ENCODE measurements around the gene FCHO1.

- TF ChIP-seq CTCF (optimal IDR thresholded peaks at IDR 0.05 in 1 of 3, IDR thresholded peaks at IDR 0.05 in 1 of 3, conservative IDR thresholded peaks at IDR 0.05 in 1 of 3; ENCODE audit: extremely low read depth in 1 of 3, insufficient read depth in 2 of 3, low read length in 3 of 3): no peak
- TF ChIP-seq EZH2 (IDR thresholded peaks at IDR 0.05; ENCODE audit: low read length): no peak
Observed at GRCh38 chr19:17735410-17735809, 15.9 kb upstream of the FCHO1 start.

Data from keratinocyte (primary cell).